ENCODE data around the gene SRGAP2.
"Not testable (repeated sequence)": the region's sequence is repeated elsewhere in the genome, so short reads cannot be mapped to it uniquely, and the experiment has no call there.

GRCh38 chr1:206231989-206232388 is 28.6 kb downstream of the SRGAP2 start:
- TF ChIP-seq CTCF (IDR thresholded peaks at IDR 0.05); ZFX (IDR thresholded peaks at IDR 0.05; ENCODE audit: borderline replicate concordance): not testable (repeated sequence)

All from 22Rv1 (cell line).